A549 (cell line): ENCODE results near the gene DDTL. TPM values are rescaled to one million over a fixed set of nuclear protein-coding genes. Genes with fewer than 3 reads are reported as not detected.

Source experiments
- ATAC-seq, 2 experiments: fragments of 200-7000 bp in 1 of 2; fragments of >200 bp in 1 of 2; cut with Nextera tagmentation in 1 of 2; cut with Tn5 transposase in 1 of 2; 3 replicates each; pipeline versions ENCODE4 v1.8.0 to v1.9.1; 2018 to 2020; ENCODE audit warnings: mild to moderate bottlenecking in 1 of 2, moderate library complexity in 1 of 2
- CTCF ChIA-PET: fragments of 300-600 bp; sonication (Branson Sonifier 250); formaldehyde crosslinking; extraction: SDS; loops from one replicate; lab custom pipeline; 2021; ENCODE audit warnings: antibody characterized with exemption, inconsistent platforms; lab: Yijun Ruan, JAX
- POLR2A ChIA-PET: fragments of 350-600 bp; formaldehyde crosslinking; extraction: SDS; loops from one replicate; lab custom pipeline; 2021; ENCODE audit warnings: antibody characterized with exemption, inconsistent platforms; lab: Yijun Ruan, JAX
- DNase-seq, 2 experiments: peaks; one replicate each; pipeline versions ENCODE4 v3.0.0 to v3.0.0-alpha.2; 2011 to 2016; ENCODE audit warnings: low read depth in 1 of 2, low spot score in 1 of 2
- FAIRE-seq: peaks from 2 replicates; lab custom pipeline; 2011; peaks lifted over from hg19 to GRCh38; lab: Jason Lieb, UNC
- H3K27ac ChIP-seq, 2 experiments: fragments of >200 bp; sonication (Bioruptor Twin); formaldehyde crosslinking; 3 replicates each; pipeline ENCODE4 v1.5.1; 2016 to 2017
- H3K4me1 ChIP-seq: fragments of >200 bp; sonication (Bioruptor Twin); formaldehyde crosslinking; 3 replicates; pipeline ENCODE4 v1.6.1; 2016
- H3K4me2 ChIP-seq: fragments of >200 bp; sonication (Bioruptor Twin); formaldehyde crosslinking; 3 replicates; pipeline ENCODE4 v1.6.1; 2016
- H3K4me3 ChIP-seq: fragments of >200 bp; sonication (Bioruptor Twin); formaldehyde crosslinking; 3 replicates; pipeline ENCODE4 v1.5.1; 2016
- H3K9me3 ChIP-seq: fragments of >200 bp; sonication (Bioruptor Twin); formaldehyde crosslinking; 3 replicates; pipeline ENCODE4 v1.6.1; 2016
- CEBPB ChIP-seq, 2 experiments: fragments of >200 bp in 1 of 2; sonication (Bioruptor Twin) in 1 of 2; formaldehyde crosslinking in 1 of 2; IDR thresholded peaks; 2 replicates each; pipeline ENCODE4 v1.6.1; 2012 to 2016
- CHD2 ChIP-seq: fragments of 150-350 bp; IDR thresholded peaks from 2 replicates; pipeline ENCODE4 v1.6.1; 2014; ENCODE audit warnings: low read length; ENCODE audit not compliant: partially characterized antibody
- CTCF ChIP-seq: fragments of >200 bp; sonication (Bioruptor Twin); formaldehyde crosslinking; IDR thresholded peaks from 3 replicates; pipeline ENCODE4 v1.5.1; 2016
- ELK1 ChIP-seq: fragments of 150-350 bp; IDR thresholded peaks from 2 replicates; pipeline ENCODE4 v1.6.1; 2014; ENCODE audit warnings: low read depth, mild to moderate bottlenecking, low read length
- FOSL2 ChIP-seq, 2 experiments: fragments of 450-650 bp in 1 of 2; fragments of >200 bp in 1 of 2; sonication (Bioruptor Twin) in 1 of 2; formaldehyde crosslinking; IDR thresholded peaks; 2 replicates each; pipeline versions ENCODE4 v1.5.0 to v1.6.1; 2016 to 2020; ENCODE audit warnings: mild to moderate bottlenecking in 1 of 2, moderate library complexity in 1 of 2
- FOXS1 ChIP-seq: fragments of 250-450 bp; sonication (Bioruptor Pico); IDR thresholded peaks from 2 replicates; pipeline ENCODE4 v1.5.0; 2020; ENCODE audit warnings: mild to moderate bottlenecking, moderate library complexity
- HES2 ChIP-seq: fragments of >200 bp; sonication (Bioruptor Twin); formaldehyde crosslinking; IDR thresholded peaks from 2 replicates; pipeline ENCODE4 v1.6.1; 2016
- HEYL ChIP-seq: fragments of 250-450 bp; sonication (Bioruptor Pico); IDR thresholded peaks from 2 replicates; pipeline ENCODE4 v1.8.0; 2021; ENCODE audit warnings: mild to moderate bottlenecking, moderate library complexity
- HOXB13 ChIP-seq: fragments of 250-450 bp; sonication (Bioruptor Pico); IDR thresholded peaks from 2 replicates; pipeline ENCODE4 v1.5.0; 2020; ENCODE audit warnings: low read depth, mild to moderate bottlenecking, moderate library complexity
- JUN ChIP-seq, 2 experiments: fragments of >200 bp; sonication (Bioruptor Twin); formaldehyde crosslinking; IDR thresholded peaks; 2 replicates in 1 of 2; 3 replicates in 1 of 2; pipeline ENCODE4 v1.6.1; 2016 to 2017
- JUNB ChIP-seq: fragments of >200 bp; sonication (Bioruptor Twin); formaldehyde crosslinking; IDR thresholded peaks from 2 replicates; pipeline ENCODE4 v1.6.1; 2016
- KDM1A ChIP-seq: fragments of 200-600 bp; sonication (generic); IDR thresholded peaks from 2 replicates; pipeline ENCODE4 v1.6.1; 2016; ENCODE audit warnings: low read depth, mild to moderate bottlenecking
- KDM5A ChIP-seq: fragments of 200-600 bp; sonication (generic); IDR thresholded peaks from 2 replicates; pipeline ENCODE4 v1.6.1; 2016; ENCODE audit warnings: antibody characterized with exemption, mild to moderate bottlenecking
- MAZ ChIP-seq: fragments of 150-350 bp; IDR thresholded peaks from 2 replicates; pipeline ENCODE4 v1.6.1; 2014; ENCODE audit warnings: antibody characterized with exemption, low read depth, low read length, borderline replicate concordance
- MYC ChIP-seq: IDR thresholded peaks from 2 replicates; pipeline ENCODE4 v1.6.1; 2012; ENCODE audit warnings: mild to moderate bottlenecking, inconsistent platforms, low read length, improper control_type of control experiment, borderline replicate concordance
- NFE2L2 ChIP-seq: fragments of 150-350 bp; conservative IDR thresholded peaks from 2 replicates; pipeline ENCODE4 v1.6.1; 2014; ENCODE audit warnings: low read length
- NR3C1 ChIP-seq: fragments of >200 bp; sonication (Bioruptor Twin); formaldehyde crosslinking; IDR thresholded peaks from 3 replicates; pipeline ENCODE4 v1.6.1; 2017
- RAD21 ChIP-seq, 2 experiments: fragments of >200 bp in 1 of 2; sonication (Bioruptor Twin) in 1 of 2; formaldehyde crosslinking in 1 of 2; IDR thresholded peaks in 1 of 2; conservative IDR thresholded peaks in 1 of 2; 2 replicates in 1 of 2; 3 replicates in 1 of 2; pipeline ENCODE4 v1.6.1; 2012 to 2018; ENCODE audit warnings: inconsistent platforms in 1 of 2
- RCOR1 ChIP-seq: fragments of 150-350 bp; IDR thresholded peaks from 2 replicates; pipeline ENCODE4 v1.6.1; 2014; ENCODE audit warnings: antibody characterized with exemption, low read length, low read depth
- RFX5 ChIP-seq: fragments of 450-650 bp; IDR thresholded peaks from 2 replicates; pipeline ENCODE4 v1.7.1; 2014; ENCODE audit warnings: antibody characterized with exemption, mild to moderate bottlenecking, moderate library complexity
- ZFP36 ChIP-seq: fragments of 450-650 bp; IDR thresholded peaks from 2 replicates; pipeline ENCODE4 v1.6.1; 2014; ENCODE audit warnings: borderline replicate concordance; ENCODE audit not compliant: partially characterized antibody
- WGBS: methylation state at CpG from one replicate; pipeline ENCODE4 v1.1.6; 2017; ENCODE audit errors: missing lambda C conversion rate; 5-methylcytosine and 5-hydroxymethylcytosine counted together
- polyA plus RNA-seq, 4 experiments: library from polyadenylated mRNA; depleted of rRNA in 3 of 4; stranded (reverse); fragments of >200 nt; fragmentation: RNase III in 1 of 4; extraction: RNeasy Plus Mini Kit Qiagen cat#74134 plus additional on column Dnase treatment in 1 of 4; gene quantifications; 2 replicates in 3 of 4; 3 replicates in 1 of 4; pipeline ENCODE4 v1.2.3, GENCODE V29; 2011 to 2017

Gene DDTL
- polyA plus RNA-seq, 2 of the 4 experiments (the other 2 are of a cell fraction) = 2.1 to 2.5 TPM

GRCh38 chr22:24006914-24007214 lies 40.2 kb downstream of the DDTL start:
- no peak for ATAC-seq
- TF ChIP-seq RAD21 (conservative IDR thresholded peaks at IDR 0.05 in 1 of 2, IDR thresholded peaks at IDR 0.05 in 1 of 2) (no peak), NFE2L2 (no peak), HEYL (CRISPR knock-in tag) (no peak), FOSL2 (IDR thresholded peaks at IDR 0.05) (no peak), FOSL2 (CRISPR knock-in tag; IDR thresholded peaks at IDR 0.05) (no peak), RFX5 (no peak)
- no CpG with 5 or more reads among the region's 6 CpGs for WGBS
- POLR2A ChIA-PET = no interaction called here
- Histone ChIP-seq H3K9me3 (no peaks in the 10 kb centered on the region), H3K4me3 (no peak overlapping the region), H3K4me1 (no peaks in the 10 kb centered on the region), H3K27ac (no peak overlapping the region), H3K4me2 (no peak overlapping the region)
- FAIRE-seq = no peak
- no peak for DNase-seq
- CTCF ChIA-PET = no interaction called here

GRCh38 chr22:24007253-24008021 lies 40.7 kb downstream of the DDTL start:
- POLR2A ChIA-PET = no interaction called here

GRCh38 chr22:24008022-24008283 lies 41.3 kb downstream of the DDTL start:
- no peak for FAIRE-seq
- CTCF ChIA-PET = interaction anchor here (1.3 kb wide), 2 partner anchors 24 to 182 kb away, joined by 4 to 5 read pairs; no protein-coding TSS in a partner anchor

More at GRCh38 chr22:24007253-24008021, 40.7 kb downstream of the DDTL start:
- H3K4me1 ChIP-seq = peaks cover 2% of the 10 kb centered on the region; the same call in 2 of the 3 replicates
- no peak for FAIRE-seq
- no peak overlapping the region for H3K4me2 ChIP-seq
- H3K4me3 ChIP-seq = no peak overlapping the region
- H3K9me3 ChIP-seq = no peaks in the 10 kb centered on the region
- TF ChIP-seq JUNB (no peak), FOXS1 (CRISPR knock-in tag) (no peak), KDM1A (no peak), MAZ (no peak), CHD2 (no peak), CTCF (no peak), HOXB13 (no peak), FOSL2 (IDR thresholded peaks at IDR 0.05) (no peak), FOSL2 (CRISPR knock-in tag; IDR thresholded peaks at IDR 0.05) (no peak), ELK1 (no peak), KDM5A (no peak), HEYL (CRISPR knock-in tag) (no peak), JUN (IDR thresholded peaks at IDR 0.05) (no peak), ZFP36 (no peak), CEBPB (IDR thresholded peaks at IDR 0.05) (no peak)
- TF ChIP-seq, all 56 proteins: peak for 0
- no peak overlapping the region for H3K27ac ChIP-seq
- WGBS = 47% methylated on average over 5 of the region's 8 CpGs
- CTCF ChIA-PET = interaction anchor here (1.3 kb wide), 2 partner anchors 23 to 182 kb away, joined by 4 to 5 read pairs; no protein-coding TSS in a partner anchor
- DNase-seq (no peak), ATAC-seq (no peak)

More at GRCh38 chr22:24008022-24008283, 41.3 kb downstream of the DDTL start:
- no CpG with 5 or more reads among the region's 1 CpG for WGBS
- H3K27ac ChIP-seq = no peak overlapping the region
- peaks cover 4% of the 10 kb centered on the region; the same call in 2 of the 3 replicates for H3K4me1 ChIP-seq
- TF ChIP-seq RCOR1 = no peak
- no peak for TF ChIP-seq MYC
- TF ChIP-seq NR3C1 = no peak
- TF ChIP-seq FOSL2 (IDR thresholded peaks at IDR 0.05) = no peak
- no peak for TF ChIP-seq FOSL2 (CRISPR knock-in tag; IDR thresholded peaks at IDR 0.05)
- TF ChIP-seq HES2 = no peak
- no peak overlapping the region for H3K4me3 ChIP-seq
- no peaks in the 10 kb centered on the region for H3K9me3 ChIP-seq
- DNase-seq (no peak), ATAC-seq (no peak)
- no peak overlapping the region for H3K4me2 ChIP-seq
- POLR2A ChIA-PET = no interaction called here
